HG02678 (cell line): Measurements from ENCODE around the gene LAMTOR1.

Source experiments
- ATAC-seq: cut with Tn5 transposase; IDR thresholded peaks from one replicate; pipeline ENCODE4 v1.9.1; 2021; ENCODE audit warnings: mild to moderate bottlenecking, moderate library complexity; ENCODE audit not compliant: unreplicated experiment

The LAMTOR1 gene

DNA sequence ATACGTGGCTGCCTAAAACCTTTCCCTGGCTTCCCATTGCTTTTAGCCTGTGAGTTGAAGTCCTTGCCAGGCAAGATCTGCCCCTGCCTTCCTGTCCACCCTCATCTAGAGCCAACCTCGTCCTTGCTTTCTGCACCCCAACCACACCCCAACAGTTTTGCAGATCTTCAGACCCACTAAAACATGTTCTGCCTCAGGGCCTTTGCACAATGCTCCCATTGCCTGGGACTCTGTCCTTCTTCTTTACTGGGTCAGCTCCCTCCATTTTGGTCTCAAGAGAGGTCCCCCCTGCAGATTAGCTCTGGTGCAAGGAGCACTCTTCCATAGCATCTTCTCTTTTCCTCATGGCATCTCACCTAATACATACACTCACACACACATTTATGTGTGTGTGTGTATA, 17.8 kb upstream of the LAMTOR1 start:
- no peak for ATAC-seq

- ATAC-seq, result no peak
Measured at GRCh38 chr11:72119198-72119597, 16.1 kb upstream of the LAMTOR1 start.

DNA sequence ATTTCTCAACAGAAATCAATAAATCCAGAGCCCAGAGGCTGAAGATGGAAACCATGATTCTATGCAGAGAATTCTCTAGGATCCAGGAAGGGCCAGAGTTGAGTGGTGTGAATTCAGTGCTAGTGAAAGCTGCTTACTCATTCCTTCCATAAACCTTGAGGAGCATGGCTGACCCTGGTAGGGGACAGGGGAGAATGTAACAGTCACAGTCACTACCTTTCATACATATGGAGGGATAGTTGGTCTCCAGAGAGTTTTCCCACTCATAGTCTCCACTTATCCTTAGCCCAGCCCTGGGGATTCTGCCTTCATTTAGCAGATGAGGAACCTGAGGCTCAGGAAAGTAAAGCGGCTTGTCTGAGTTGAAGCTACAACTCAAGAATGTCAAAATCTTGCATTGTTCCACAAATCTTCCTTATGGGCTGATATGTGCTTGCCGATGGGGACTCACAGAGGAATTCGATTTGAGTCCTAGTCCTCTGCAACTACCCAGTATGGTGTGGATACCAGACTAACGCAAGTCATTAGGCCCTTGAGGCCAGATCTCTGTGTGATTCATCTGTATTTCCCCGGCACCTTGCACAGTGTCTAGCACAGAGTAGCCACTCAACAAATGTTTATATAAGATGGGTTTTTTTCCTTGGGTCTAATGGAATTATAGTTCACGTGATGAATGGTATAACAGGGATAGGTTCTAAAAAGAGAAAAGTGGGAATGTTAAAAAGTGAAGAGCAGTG, 13.1 kb upstream of the LAMTOR1 start:
- ATAC-seq, result no peak

GRCh38 chr11:72114570-72114969, 11.5 kb upstream of the LAMTOR1 start:
- no peak for ATAC-seq

GRCh38 chr11:72112978-72113808, 10.1 kb upstream of the LAMTOR1 start:
- ATAC-seq, result no peak

GRCh38 chr11:72112143-72112977, 9.3 kb upstream of the LAMTOR1 start, which contains the start of gene ANAPC15:
ANAPC15 (minus strand) TSS chr11:72112695; CDS start chr11:72111276, 1,419 bp downstream.
- ATAC-seq, result peak; percentile 91

DNA sequence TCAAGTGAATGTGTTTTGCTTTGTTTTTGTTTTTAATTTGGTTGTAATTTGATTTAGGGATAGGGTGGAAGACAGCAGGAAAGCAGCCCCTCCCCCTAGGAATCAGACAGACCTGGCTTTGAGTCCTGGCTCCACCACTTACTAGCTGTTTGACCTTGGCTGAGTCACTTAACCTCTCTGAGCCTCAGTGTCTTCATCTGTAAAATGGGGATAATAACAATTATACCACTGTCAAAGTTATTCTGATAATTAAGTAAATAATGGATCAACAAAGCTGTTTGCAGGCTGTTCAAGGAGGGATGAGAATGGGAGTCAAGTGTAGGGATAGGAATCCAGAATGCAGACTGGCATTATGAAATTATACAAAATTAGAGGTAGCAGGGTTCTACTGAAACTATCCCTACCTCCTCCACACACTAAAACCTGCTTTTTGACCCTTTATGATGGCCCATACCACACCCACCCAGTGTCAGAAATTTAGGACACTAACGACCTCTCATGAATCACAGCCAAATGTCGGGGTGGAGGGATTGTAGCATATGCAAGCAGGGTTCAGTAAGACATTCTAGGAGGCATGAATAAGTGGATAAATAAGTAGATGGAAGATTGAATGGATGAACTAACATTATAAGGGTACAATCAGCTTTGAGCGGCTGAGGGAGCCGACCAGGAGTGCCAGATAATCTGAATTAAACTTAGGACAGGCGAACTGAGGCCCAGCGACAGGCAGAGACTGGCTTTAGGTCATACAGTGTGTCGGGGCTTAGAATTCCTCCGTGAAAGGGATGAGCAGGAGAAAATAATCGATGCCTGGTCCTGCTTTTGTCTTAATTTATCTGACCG, 8.4 kb upstream of the LAMTOR1 start:
- ATAC-seq, result no peak

DNA sequence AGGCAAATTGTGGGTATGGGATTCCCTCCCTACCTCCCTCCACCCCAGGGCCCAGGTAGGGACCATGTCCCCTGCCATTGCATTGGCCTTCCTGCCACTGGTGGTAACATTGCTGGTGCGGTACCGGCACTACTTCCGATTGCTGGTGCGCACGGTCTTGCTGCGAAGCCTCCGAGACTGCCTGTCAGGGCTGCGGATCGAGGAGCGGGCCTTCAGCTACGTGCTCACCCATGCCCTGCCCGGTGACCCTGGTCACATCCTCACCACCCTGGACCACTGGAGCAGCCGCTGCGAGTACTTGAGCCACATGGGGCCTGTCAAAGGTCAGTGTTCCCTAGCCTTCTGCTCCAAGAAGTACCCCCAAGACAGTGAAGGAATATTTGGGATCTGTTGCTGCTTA, 2.8 kb upstream of the LAMTOR1 start, which contains the start of gene TOMT:
TOMT (plus strand) TSS at position 37 of the 400 bp plus-strand sequence; CDS start at position 65, 28 bp downstream.
- ATAC-seq, result no peak

DNA sequence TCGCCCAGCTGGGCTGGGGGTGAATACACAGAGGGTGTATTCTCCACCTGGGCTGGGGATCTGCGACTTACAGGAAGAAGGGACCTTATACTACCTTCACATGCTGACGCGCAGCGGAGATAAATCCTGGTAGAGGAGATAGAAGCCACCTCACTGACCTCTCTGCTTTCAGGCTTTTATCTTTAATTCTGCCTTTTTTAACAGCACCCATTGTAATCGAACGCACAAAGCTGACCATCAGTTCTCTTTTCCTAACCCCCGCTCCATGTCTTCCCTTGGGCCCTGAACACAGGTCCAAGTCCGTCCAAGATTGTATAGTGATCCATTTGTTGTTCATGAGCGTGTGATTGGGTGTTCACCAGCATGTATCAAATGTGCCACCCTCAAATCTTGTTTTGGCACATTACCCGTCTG, 664 bp upstream of the LAMTOR1 start:
- ATAC-seq, result no peak

DNA sequence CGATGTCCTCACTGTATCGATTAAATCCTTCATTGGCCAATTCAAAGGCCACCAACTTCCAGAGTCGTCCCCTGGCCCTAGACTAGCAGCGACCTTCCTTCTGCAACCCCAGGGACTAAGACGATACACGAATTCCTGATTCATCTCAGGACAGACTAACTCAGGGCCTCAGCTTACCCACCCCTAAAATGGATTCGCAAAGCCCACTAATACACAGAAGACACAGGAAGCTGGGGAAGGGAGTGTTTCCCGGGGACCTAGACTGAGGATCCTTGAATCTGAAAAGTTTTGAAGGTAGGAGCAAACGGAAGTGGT, 509 bp downstream of the LAMTOR1 start:
- no peak for ATAC-seq

- no peak for ATAC-seq
Measured at GRCh38 chr11:72102162-72102561, 935 bp downstream of the LAMTOR1 start.

- ATAC-seq, result no peak
Measured at GRCh38 chr11:72100462-72100861, 2.6 kb downstream of the LAMTOR1 start.

GRCh38 chr11:72100009-72100408, 3.1 kb downstream of the LAMTOR1 start:
- no peak for ATAC-seq

- no peak for ATAC-seq
Measured at GRCh38 chr11:72098741-72099140, 4.4 kb downstream of the LAMTOR1 start.

- ATAC-seq, result no peak
Measured at GRCh38 chr11:72091292-72091691, 11.8 kb downstream of the LAMTOR1 start.

GRCh38 chr11:72088076-72088808, 14.9 kb downstream of the LAMTOR1 start:
- ATAC-seq, result no peak

- no peak for ATAC-seq
Measured at GRCh38 chr11:72085621-72086351, 17.3 kb downstream of the LAMTOR1 start.

- no peak for ATAC-seq
Measured at GRCh38 chr11:72084965-72085364, 18.1 kb downstream of the LAMTOR1 start.

GRCh38 chr11:72084076-72084475, 19.0 kb downstream of the LAMTOR1 start:
- no peak for ATAC-seq
